ENCODE data around the gene GNLY. TPM values are rescaled to one million over a fixed set of nuclear protein-coding genes. Genes with fewer than 3 reads are reported as not detected.
A peak's percentile ranks its signal among the peaks of the same experiment; 100 is the strongest.

Gene GNLY
- total and polyA plus RNA-seq, 2 of the 4 experiments (the other 2 are of a cell fraction): not detected

- no peak overlapping the region for H3K4ac ChIP-seq (ENCODE audit: low read depth, low read length)
- H3K9me3 ChIP-seq (ENCODE audit: control insufficient read depth, insufficient read depth, low read length): no peaks in the 10 kb centered on the region
- no peak overlapping the region for H3K4me3 ChIP-seq (ENCODE audit: insufficient read depth, low read depth, low read length)
- no peaks in the 10 kb centered on the region for H4K20me1 ChIP-seq (ENCODE audit: insufficient read depth, low read length)
- H3K56ac ChIP-seq (ENCODE audit: extremely low read depth, insufficient read depth, low read length): no peak overlapping the region
- no peak overlapping the region for H4K5ac ChIP-seq (ENCODE audit: low read depth, low read length)
- no peak overlapping the region for H2BK20ac ChIP-seq (ENCODE audit: low read depth, low read length)
- H3K18ac ChIP-seq (ENCODE audit: low read depth, low read length): no peak overlapping the region
- dilution Hi-C loops (cut with HindIII; ENCODE audit: low sequenced_read_pairs, unreplicated experiment) (no loop called here), in situ Hi-C loops (cut with MboI; ENCODE audit: low sequenced_read_pairs) (no loop called here), intact Hi-C loops (cut with micrococcal nuclease) (no loop called here)
- peak overlapping the region; percentile 38 for H2BK5ac ChIP-seq (ENCODE audit: low read depth, low read length, poor library complexity, severe bottlenecking)
- no peak overlapping the region for H2AK9ac ChIP-seq (replicated peaks; ENCODE audit: low read depth, low read length, poor library complexity)
- no peak overlapping the region for H2AFZ ChIP-seq (replicated peaks; ENCODE audit: low read length, poor library complexity)
- H3K4me1 ChIP-seq (ENCODE audit: control insufficient read depth, insufficient read depth, low read length): 0 out of 2 replicates have a peak, but pooled peaks cover under 1% of the 10 kb centered on the region
- no peaks in the 10 kb centered on the region for H3K36me3 ChIP-seq (ENCODE audit: control insufficient read depth, insufficient read depth, low read length)
- H4K91ac ChIP-seq (ENCODE audit: insufficient read depth, low read depth, low read length): no peak overlapping the region
- H3K9me1 ChIP-seq (ENCODE audit: insufficient read depth, low read length): peaks cover 7% of the 10 kb centered on the region
- H3K23ac ChIP-seq (ENCODE audit: low read depth, low read length): no peak overlapping the region
- peak overlapping the region; percentile 42 for H2AK5ac ChIP-seq (ENCODE audit: low read depth, low read length)
- H2BK120ac ChIP-seq (ENCODE audit: low read depth, low read length): no peak overlapping the region
- whole genome bisulfite sequencing, 2 experiments (ENCODE audit: extremely low coverage in 2 of 2, insufficient read length in 1 of 2): 85% methylated on average over 4 of the region's 4 CpGs; no CpG with 5 or more reads in 1 of the 2 experiments
- no peak overlapping the region for H3K9ac ChIP-seq (ENCODE audit: low read depth, low read length)
- H2BK15ac ChIP-seq (ENCODE audit: low read depth, low read length): 0 out of 3 replicates have a peak overlapping the region, but pooled peaks have one; percentile 55
- H3K14ac ChIP-seq (replicated peaks; ENCODE audit: low read depth, low read length): no peak overlapping the region
- no peak for ATAC-seq (ENCODE audit: low read depth)
- no peak for DNase-seq
- CTCF ChIA-PET: no interaction called here
- no peak overlapping the region for H4K8ac ChIP-seq (ENCODE audit: low read depth in 2 of 2, low read length in 2 of 2)
- no peak overlapping the region for H3K4me2 ChIP-seq (ENCODE audit: low read depth, low read length)
- no peak overlapping the region for H3K27ac ChIP-seq (ENCODE audit: insufficient read depth, low read length)
- H3K79me1 ChIP-seq (ENCODE audit: low read depth in 1 of 2, low read length in 2 of 2): no peaks in the 10 kb centered on the region
- no peaks in the 10 kb centered on the region for H3K27me3 ChIP-seq (ENCODE audit: control insufficient read depth, insufficient read depth, low read length)
- BruUV-seq (replicated peaks): no TSS peak
- POLR2A ChIA-PET (ENCODE audit: unreplicated experiment): no interaction called here
- TF ChIP-seq BHLHE40 (IDR thresholded peaks at IDR 0.05; ENCODE audit: low read depth, low read length) (no peak), CEBPB (IDR thresholded peaks at IDR 0.05; ENCODE audit: low read depth, low read length) (no peak)
Observed at GRCh38 chr2:85684380-85684779, 9.8 kb upstream of the GNLY start.

Data from IMR-90 (cell line).